Activated CD8-positive, alpha-beta memory T cell treated with anti-CD3 and anti-CD28 coated beads for 4 hours (primary cell): Measurements from ENCODE around the gene SLAMF1.

Experiments
- DNase-seq, 2 donors: peaks; one replicate each; pipeline ENCODE4 v3.0.0-alpha.2; 2020; ENCODE audit warnings: low read depth in 2 of 2

Gene SLAMF1

DNA sequence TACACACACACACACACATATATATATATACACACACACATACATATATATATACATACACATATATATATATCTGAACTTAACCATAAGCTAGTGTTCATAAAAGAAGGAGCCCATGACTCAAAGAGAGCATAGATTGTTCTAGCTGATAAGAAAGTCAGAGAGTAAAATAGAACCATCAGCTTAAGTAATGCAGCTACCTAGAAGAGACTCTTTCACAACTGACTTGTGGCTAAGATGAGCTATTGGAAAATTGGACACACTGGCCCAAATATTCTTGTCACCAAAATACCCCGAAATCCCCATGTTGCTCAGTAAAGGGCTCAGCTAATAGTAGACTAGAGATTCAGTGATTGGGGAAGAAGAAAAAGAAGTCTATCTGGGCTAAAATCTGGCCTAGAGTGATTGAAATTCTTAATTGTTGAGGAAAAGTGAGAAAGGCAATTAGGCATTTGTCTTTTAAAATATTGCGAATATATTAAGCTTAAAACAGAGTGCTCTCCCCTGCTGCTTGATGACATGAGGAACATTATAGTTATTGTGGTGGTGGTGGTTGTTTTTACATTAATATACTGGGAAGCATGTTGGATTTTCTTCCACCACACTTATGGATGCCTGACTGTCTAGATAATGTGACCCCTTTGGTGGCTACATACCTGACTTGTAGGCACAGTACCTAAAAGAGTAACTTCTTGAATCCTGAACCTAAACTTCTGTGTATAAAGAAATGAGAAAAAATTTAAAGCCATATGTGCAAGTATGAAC is 6.3 kb downstream of the SLAMF1 start:
- no peak for DNase-seq

GRCh38 chr1:160639652-160640051 is 7.2 kb downstream of the SLAMF1 start:
- DNase-seq = no peak

DNA sequence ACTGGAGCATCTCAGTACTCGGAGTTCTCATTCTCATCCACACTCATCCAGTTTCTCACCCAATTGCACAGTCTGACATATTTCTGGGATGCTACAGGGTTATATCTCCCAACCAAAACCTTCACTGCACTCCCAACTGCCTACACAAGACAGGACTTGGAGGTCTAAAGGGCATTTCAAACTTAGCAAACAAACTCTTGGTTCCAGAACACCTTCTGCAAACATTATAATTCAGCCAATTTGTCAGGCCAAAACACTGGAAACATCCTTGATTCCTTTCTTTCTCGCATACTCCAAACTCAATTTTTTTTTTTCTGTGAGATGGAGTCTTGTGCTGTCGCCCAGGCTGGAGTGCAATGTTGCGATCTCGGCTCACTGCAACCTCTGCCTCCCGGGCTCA is 7.9 kb downstream of the SLAMF1 start:
- DNase-seq = no peak

GRCh38 chr1:160638540-160638857 is 8.3 kb downstream of the SLAMF1 start:
- DNase-seq = no peak

GRCh38 chr1:160637821-160638539 is 8.9 kb downstream of the SLAMF1 start:
- DNase-seq = peak in 1 of 2 donors; percentile 35

- no peak for DNase-seq
Observed at GRCh38 chr1:160637065-160637464, 9.8 kb downstream of the SLAMF1 start.

DNA sequence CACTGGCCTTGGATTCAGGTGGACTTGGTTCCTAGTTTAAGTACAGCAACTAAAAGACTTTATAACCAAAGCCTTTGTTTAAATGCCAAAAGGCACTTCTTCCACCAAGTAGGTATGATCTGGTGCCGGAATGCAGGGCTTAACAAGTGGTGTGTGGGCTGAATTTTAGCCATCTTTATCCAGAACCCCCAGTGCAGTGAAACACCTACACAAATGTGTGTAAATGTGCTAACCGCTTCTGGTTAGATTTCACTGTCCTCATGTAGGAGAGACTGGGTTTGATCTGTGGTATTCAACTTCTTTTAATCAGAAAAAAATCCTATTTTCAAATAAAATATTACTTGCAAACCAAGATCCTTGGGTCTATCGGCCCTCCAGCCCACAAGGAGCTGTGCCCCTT is 10.3 kb downstream of the SLAMF1 start:
- no peak for DNase-seq

- no peak for DNase-seq
Observed at GRCh38 chr1:160636076-160636475, 10.8 kb downstream of the SLAMF1 start.

DNA sequence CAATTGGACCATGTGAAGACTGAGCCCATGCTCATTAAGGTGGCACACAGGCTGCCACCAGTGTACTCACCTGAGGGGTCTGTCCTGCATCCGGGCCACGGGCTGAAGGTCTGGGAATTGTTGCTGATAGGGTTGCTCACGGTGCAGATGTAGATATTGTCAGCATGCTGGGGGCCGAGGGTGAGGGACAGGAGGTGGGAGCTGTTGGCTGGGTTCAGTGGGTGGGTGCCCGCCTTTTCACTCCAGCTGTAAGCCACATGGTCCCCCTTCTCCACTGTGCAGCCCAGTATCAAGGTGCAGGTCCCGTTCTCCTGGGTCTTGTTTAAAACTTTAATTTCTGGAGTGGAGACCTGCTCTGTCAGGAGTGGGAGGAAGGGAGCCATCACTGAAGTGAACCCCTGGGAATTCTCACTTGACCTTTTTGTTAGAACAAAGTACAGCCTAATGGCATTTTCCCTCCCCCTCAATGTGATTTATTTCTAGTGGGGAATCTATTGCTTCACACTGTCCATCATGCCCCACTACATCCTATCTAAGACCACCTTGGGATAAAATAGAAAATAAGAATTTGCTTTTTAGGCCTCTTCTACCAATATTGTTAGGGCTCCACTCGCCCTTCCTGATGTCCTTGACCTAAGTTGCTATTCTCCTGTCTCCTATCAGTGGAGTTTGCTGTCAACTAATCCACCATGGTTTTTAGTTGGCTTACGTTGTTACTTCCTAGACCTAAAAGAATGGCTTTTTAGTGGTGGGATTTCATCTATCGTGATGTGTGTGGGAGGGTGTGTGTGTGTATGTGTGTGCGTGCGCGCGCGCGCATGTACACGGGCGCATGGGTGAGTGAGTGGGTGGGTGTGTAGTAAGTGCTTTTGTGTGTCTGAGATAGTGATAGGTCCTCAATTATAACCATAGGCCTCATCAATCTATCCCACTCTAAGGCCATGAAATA is 12.0 kb downstream of the SLAMF1 start:
- no peak for DNase-seq

DNA sequence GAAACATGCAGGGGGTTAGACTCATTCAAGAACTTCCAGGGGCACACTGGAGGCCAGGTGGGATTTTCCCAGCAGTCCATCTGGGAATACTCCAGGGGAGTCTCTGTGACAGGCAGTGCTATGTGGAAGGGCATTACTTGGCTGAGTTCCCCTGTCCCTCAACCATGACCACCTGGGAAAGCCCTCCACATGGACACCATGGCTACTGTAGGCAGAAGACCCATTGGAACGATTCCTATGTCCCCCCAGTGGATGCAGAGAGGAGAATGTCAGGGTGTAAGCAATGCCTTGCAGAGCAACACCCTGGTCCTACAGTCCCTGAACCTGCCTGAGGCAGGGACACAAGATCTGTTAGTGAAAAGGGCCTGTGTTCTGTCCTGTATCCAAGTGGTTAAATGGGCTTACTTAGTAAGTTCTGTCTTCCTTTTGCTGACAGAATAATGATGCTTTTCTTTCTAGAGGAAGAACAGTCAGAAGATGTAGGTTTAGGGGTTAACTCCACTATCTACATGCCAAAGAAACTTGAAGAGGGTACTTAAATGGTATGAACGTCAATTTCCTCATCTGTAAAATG is 13.4 kb downstream of the SLAMF1 start:
- DNase-seq = no peak

GRCh38 chr1:160631983-160632625 is 14.7 kb downstream of the SLAMF1 start:
- no peak for DNase-seq

GRCh38 chr1:160630523-160631451 is 16.1 kb downstream of the SLAMF1 start:
- DNase-seq = no peak

- peak in 1 of 2 donors; percentile 48 for DNase-seq
Observed at GRCh38 chr1:160629286-160630210, 17.3 kb downstream of the SLAMF1 start.

GRCh38 chr1:160628799-160629263 is 18.0 kb downstream of the SLAMF1 start:
- DNase-seq = no peak

DNA sequence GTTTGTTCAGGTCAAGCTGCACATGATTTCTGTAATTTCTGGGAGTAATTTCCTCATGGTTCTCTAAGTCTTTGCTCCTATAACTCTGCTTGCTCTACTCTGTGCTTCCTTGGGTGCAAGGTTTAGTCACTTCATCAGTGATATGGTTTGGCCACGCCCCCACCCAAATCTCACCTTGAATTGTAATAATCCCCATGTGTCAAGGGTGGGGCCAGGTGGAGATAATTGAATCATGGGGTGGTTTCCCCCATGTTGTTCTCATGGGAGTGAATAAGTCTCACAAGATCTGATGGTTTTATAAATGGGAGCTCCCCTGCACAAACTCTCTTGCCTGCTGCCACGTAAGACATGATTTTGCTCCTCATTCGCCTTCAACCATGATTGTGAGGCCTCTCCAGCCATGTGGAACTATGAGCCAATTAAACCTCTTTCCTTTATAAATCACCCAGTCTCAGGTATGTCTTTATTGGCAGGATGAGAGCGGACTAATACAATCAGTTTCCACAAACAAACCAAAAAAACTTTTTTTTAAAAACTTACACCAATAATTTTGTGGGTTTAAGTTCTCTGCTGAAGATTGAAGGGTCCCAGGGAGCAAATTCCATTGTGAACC is 19.1 kb downstream of the SLAMF1 start:
- DNase-seq = peak in 1 of 2 donors; percentile 55

- no peak for DNase-seq
Observed at GRCh38 chr1:160626509-160627342, 20.1 kb downstream of the SLAMF1 start.

DNA sequence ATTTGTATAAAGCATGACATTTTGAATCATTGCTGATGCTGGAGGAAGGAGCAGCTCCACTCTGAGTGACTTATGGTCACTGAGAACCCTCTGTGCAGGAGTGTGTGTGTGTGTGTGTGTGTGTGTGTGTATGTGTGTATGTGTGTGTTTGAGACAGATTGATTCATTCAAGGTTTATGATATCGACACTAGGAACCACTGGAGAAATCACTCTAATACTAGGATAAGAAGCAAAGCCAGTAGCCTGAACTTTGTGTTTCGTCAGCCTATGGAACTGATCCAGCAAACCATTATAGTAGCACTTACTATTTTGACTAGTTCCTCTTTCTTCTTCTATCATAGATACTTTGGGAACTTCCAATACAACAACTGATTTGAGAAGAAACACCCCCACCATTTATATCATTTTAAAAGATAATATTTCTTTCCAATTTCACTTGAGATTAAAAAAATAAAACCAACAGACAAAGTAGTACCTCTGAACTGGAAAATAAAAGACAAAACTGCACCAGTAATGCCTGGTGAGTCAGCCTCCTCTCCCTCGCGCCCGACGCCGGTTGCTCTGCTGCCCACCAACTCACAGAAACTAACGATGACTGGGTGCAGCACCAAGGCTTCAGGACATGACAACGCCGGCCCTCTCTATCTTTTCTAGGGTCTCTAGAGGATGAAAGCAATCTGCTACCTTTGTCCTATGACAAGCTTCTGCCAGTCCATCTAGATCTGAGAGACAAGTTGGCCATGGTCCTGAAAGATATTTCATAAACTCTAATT is 20.9 kb downstream of the SLAMF1 start:
- peak in 1 of 2 donors; percentile 57 for DNase-seq
